SK-N-SH treated with all-trans-retinoic acid at 6 μM for 48 hours (cell line): ENCODE results near the gene MS4A13.

ENCODE experiments used
- ARNTL ChIP-seq: fragments of 450-650 bp; formaldehyde crosslinking; IDR thresholded peaks from 2 replicates; pipeline ENCODE4 v1.5.0; 2020; ENCODE audit warnings: low read depth, mild to moderate bottlenecking, moderate library complexity, borderline replicate concordance
- BACH2 ChIP-seq: fragments of 250-450 bp; sonication (Bioruptor Pico); IDR thresholded peaks from 2 replicates; pipeline ENCODE4 v1.9.0; 2021; ENCODE audit warnings: mild to moderate bottlenecking, borderline replicate concordance
- CREB5 ChIP-seq: fragments of 250-450 bp; sonication (Bioruptor Pico); IDR thresholded peaks from 2 replicates; pipeline ENCODE4 v1.5.1; 2020; ENCODE audit warnings: low read depth, mild to moderate bottlenecking, moderate library complexity
- CSDC2 ChIP-seq: fragments of 250-450 bp; sonication (Bioruptor Pico); IDR thresholded peaks from 2 replicates; pipeline ENCODE4 v1.5.0; 2020; ENCODE audit warnings: mild to moderate bottlenecking, moderate library complexity
- ISL1 ChIP-seq: fragments of 250-450 bp; sonication (Bioruptor Pico); IDR thresholded peaks from 2 replicates; pipeline ENCODE4 v2.1.2; 2022; ENCODE audit warnings: mild to moderate bottlenecking, moderate library complexity
- PPARA ChIP-seq: fragments of 250-450 bp; sonication (Bioruptor Pico); IDR thresholded peaks from 2 replicates; pipeline ENCODE4 v1.5.0; 2020; ENCODE audit warnings: mild to moderate bottlenecking, borderline replicate concordance
- RARB ChIP-seq: fragments of 250-450 bp; sonication (Bioruptor Pico); IDR thresholded peaks from 2 replicates; pipeline ENCODE4 v1.8.0; 2021; ENCODE audit warnings: mild to moderate bottlenecking, moderate library complexity
- SNAI2 ChIP-seq: fragments of 250-450 bp; sonication (Bioruptor Pico); IDR thresholded peaks from 2 replicates; pipeline ENCODE4 v1.5.0; 2020; ENCODE audit warnings: mild to moderate bottlenecking, moderate library complexity
- TSHZ2 ChIP-seq: fragments of 250-450 bp; sonication (Bioruptor Pico); IDR thresholded peaks from 2 replicates; pipeline ENCODE4 v1.5.0; 2020; ENCODE audit warnings: mild to moderate bottlenecking, moderate library complexity
- ZFP3 ChIP-seq: fragments of 250-450 bp; sonication (Bioruptor Pico); IDR thresholded peaks from 2 replicates; pipeline ENCODE4 v1.5.0; 2020; ENCODE audit warnings: mild to moderate bottlenecking, moderate library complexity

GRCh38 chr11:60530454-60531100, 15.4 kb downstream of the MS4A13 start:
- no peak for TF ChIP-seq ARNTL
- no peak for TF ChIP-seq SNAI2 (CRISPR knock-in tag)
- TF ChIP-seq RARB (CRISPR knock-in tag): no peak
- TF ChIP-seq CREB5: no peak
- no peak for TF ChIP-seq PPARA (CRISPR knock-in tag)
- no peak for TF ChIP-seq CSDC2 (CRISPR knock-in tag)
- TF ChIP-seq TSHZ2 (CRISPR knock-in tag): no peak
- TF ChIP-seq ISL1 (CRISPR knock-in tag): no peak
- TF ChIP-seq ZFP3 (CRISPR knock-in tag): no peak
- no peak for TF ChIP-seq BACH2
